Stimulated activated CD4-positive, alpha-beta T cell treated with anti-CD3 and anti-CD28 coated beads, Interleukin-15, amount 100 ng/mL, for 1 hour (primary cell): ENCODE measurements around the gene RHBDL3.
A peak's percentile ranks its signal among the peaks of the same experiment; 100 is the strongest.
"Not testable (repeated sequence)": the region's sequence is repeated elsewhere in the genome, so short reads cannot be mapped to it uniquely, and the experiment has no call there.

ENCODE experiments used
- DNase-seq, 2 donors: peaks; one replicate each; pipeline ENCODE4 v3.0.0-alpha.2; 2020; ENCODE audit warnings: low read depth in 1 of 2, low spot score in 1 of 2

RHBDL3 gene

DNA sequence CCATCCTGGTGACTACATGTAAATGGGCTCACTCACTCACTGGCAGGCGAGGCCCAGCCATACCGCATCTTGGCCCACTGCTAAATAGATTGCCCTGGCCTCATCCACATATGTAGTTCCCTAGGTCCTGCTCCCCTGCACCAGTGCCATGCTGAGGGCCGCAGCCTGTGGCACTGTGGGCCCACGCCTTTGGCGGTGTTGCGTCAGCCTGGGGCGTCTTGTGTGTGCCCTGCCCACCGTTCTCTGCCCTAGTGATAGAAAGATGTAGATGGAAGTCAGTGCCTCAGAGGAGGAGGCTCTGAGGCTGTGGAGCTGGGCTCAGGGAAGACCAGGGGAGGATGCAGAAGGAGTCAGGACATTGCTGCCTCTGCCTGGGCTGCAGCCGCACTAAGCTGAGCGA, 57.4 kb downstream of the RHBDL3 start:
- DNase-seq, result no peak

DNA sequence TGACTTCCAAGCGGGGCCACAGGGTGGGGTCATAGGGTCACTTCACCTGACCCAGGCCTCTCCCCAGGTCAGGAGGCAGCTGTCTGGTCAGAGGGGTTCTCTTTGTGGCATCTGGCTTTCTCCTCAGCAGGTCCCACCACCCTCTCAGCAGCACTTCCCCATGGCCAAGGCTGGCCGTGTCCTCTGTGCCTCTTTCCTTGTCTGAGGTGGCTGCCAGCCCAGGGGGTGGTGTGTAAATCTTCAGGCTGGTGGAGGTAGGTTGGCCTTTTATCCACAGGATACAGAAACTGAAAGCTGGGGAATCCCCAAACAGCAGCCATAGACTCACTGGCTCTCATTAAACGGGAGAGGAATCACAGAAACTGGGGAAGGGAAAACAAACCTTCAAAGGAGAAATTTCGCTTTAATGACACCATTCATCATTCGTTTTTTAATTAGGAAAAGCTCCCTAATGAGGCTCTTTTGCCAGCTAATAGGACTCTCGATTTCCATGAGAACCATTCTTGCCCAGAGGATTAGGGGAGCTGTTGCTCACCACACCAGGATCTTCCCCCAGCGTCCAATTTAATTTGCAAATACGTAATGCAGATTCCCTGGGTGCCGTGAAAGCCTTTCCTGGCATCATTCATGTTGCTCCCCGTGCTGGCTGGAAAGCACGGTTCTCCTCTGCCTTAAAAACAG, 58.3 kb downstream of the RHBDL3 start:
- no peak for DNase-seq

DNA sequence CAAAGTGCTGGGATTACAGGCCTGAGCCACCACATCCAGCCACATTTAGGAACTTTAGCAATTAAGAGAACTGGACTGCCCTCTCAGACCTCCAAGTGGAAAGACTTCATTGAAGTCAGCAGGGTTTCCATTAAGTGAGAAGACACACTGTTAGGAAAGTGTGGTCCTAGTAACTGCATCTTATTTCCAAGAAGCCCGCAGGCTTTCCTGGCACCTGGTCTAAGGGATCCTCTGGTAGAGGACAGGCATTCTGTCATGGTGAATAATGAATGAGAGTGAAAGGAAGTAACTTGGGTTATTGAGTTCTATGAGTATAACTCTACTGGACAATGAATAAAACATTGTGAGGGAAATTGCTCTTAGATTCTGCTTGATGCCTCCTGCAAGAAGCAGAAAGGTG, 62.3 kb downstream of the RHBDL3 start:
- DNase-seq, result no peak

DNA sequence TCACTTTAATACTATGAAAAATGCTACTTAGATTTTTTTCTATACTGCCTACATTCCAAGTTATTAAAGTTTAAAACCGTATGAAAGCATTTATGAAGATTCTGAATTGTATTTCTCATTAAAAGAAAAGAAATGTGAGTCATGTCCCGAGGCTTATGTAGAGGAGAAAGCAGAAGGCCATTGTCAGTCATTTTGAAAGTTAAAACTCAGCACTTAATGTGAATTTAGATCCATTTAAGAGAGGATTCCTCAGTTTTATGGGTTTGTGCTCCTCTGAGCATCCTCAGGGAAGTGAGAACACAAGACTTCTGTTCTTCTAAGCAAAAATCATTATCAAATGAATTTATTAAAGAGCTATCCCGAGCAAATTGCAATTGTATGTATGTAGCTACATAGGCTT, 64.5 kb downstream of the RHBDL3 start:
- no peak for DNase-seq

DNA sequence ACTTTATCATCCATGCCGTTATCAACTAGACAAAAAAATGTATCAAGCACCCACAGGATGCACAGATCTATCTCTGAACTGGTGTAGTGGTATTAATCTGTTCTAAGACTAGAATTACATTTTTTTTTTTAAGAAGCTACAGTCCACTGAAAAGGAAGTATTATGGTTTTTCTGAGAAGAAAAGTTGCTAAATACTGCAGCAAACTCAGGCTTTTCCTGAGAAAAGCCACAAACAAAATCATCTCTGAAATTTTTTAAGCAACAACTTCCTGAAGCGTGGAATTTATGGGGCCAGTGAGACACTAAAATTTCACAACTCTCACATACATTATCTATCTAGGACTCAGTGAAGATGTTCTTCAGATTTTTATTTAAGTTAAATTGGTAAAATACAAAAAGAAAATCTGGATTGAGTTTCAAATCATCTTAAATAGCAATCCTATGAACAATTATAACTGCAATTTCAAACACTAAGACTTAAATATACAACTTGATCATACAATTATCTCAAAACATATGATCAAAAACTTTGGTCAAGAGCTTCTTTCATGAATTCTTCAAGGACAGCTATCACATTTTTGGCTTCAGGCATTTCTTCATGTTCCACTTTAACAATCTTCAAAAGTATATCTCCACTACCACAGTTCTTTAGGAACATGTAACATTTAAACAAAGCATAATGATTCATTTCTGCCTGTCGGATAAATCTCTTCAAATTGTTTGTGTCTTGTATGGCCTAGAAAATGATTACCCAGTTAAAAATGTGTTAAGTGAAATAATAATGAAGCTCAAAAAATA, 65.8 kb downstream of the RHBDL3 start:
- no peak for DNase-seq

DNA sequence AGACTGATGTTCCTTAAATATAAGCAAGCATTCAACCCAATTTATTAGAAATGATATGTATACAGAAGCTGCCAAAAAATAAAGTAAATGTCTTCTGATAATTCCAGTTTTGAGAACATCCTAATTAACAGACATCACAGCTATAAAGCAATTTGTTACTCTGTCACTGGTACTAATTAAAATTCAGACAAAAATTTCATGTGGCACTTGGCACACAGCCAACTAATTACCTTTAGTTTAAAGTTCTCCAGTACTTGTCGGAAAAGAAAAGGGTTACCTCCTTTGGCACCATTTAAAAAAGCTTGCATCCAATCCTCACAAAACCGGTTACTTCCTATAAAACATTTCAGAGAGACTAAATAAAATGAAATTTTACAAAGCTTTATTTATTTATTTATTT, 67.6 kb downstream of the RHBDL3 start:
- DNase-seq, result no peak

DNA sequence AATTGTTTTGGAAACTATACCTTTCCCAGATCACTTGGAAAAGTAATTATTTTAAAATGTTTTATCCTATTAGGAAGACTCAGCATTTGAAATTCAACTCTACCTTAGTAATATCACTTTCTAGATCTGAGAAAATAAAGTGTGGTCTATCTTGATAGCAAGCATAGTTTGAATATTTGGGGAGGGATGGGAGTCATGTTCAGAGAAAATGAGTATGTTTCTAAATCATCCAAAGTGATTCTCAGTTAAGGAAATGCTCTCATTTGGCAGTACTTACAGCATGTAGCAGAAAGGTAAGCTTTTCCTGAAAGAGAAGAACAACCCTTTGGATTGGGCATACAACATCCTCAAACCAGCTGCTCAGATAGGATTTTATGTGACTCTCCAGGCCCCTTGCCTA, 69.4 kb downstream of the RHBDL3 start:
- no peak for DNase-seq

DNA sequence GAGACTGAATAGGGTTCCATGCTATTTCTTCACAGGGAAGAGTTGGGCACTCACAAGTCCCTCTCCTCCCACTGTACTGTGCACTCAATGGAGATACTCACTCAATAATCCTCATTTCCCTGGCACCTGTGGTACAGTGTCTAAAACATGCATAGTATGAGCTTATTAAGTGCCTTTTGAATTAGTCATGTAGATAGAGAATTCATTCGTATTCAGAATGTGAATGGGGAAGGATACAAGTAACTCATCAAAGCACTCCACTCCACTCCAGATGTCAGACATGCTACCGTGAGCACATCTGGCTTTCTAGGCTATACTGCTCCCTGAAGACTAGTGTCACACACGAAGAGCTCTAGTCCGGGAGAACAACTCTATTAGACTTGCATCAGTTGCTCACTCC, 70.1 kb downstream of the RHBDL3 start:
- no peak for DNase-seq

DNA sequence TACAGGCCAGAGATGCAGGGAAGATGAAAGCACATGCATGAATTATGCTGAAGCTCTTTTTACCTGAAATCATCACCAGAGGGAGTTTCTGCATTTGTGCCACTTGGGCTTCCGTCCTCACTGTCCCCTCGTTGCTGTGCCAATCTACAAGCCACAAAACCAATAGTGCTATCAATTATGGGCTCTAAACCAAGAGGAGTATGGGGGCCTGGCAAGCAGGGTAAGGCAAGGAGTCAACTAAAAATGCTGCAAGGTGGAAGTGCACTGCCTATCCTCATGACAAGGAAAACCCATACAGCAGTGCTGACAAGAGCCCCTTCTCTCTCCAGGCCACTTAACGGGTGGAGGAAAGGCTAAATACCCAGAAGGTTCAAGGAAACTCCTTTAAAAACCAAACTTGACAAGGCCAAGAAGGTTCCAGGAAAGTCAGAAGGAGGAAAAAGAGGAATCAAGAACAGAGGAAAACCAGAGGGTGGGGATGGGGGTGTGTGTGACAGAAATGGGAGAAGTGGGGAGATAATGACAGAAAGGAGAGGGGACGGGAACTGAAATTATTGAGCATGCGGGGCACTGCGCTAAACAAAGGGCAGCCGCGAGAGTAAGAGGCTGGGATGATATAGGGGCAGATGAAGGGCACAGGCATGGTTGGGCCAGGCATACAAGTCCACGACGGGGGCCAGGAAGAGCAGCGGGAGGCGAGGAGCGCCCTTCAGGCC, 75.7 kb downstream of the RHBDL3 start:
- no peak for DNase-seq

DNA sequence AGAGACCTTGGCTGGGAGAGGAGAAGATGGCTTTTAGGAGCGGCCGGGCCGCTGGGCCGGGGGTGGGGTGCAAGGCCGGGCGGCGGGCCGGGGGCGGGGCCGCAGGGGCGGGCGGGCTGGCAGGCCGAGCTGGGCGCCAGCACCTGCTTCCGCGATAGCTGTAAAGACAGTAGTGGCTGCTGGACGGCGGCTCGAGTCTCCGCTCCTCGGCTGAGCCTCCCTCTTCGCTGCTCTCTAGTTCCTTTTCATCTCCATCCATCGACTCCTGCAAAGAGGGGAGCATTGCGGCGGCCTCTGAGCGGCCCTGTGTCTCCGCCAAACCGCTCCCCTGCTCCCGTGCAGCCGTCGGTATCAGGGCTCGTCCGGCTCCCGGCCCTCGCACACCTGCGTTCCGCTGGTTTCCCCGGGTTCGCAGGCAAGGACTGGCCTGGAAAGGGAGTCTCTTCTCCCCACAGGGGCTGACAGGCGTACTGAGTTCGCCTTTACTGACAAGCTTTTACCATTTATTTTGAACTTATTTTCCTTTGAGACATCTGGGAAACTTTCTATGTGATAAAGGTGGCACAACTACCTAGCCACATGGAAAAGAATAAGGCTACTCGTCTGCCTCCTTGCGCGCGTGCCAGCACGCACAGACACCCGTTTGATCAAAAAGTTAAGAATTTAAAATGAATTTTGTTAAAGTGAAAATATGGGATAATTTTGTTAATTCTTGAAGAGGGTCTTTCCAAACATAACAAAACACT, 76.4 kb downstream of the RHBDL3 start, which contains the start of gene C17orf75:
TSS of gene C17orf75 (minus strand) at position 317 of the 746 bp plus-strand sequence. CDS start at position 283, 34 bp downstream.
- DNase-seq, result peak; percentile 67 to 79

DNA sequence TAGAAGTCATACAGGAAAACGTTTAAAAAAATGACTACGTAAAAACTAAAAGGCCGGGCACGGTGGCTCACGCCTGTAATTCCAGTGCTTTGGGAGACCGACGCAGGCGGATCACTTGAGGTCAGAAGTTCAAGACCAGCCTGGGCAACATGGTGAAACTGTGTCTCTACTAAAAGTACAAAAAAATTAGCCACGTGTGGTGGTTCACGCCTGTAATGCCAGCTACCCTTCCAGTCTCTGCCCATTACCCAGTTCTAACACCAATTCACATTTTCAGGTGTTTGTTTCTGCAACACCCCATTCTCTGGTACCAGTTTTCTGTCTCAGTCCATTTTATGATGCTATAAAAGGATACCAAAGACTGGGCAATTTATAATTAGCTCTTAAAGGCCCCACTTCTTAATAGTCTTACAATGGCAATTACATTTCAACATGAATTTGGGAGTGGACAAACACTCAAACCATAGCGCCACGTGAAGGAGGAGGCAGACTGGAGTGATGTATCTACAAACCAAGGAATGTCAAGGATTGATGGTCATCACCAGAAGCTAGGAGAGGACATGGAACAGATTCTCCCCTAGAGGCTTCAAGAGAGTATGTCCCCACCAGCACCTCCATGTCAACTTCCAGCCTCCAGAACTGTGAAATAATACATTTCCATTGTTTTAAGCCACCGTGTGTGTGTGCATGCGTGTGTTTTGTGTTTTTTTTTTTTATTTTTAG, 77.1 kb downstream of the RHBDL3 start:
- no peak for DNase-seq

DNA sequence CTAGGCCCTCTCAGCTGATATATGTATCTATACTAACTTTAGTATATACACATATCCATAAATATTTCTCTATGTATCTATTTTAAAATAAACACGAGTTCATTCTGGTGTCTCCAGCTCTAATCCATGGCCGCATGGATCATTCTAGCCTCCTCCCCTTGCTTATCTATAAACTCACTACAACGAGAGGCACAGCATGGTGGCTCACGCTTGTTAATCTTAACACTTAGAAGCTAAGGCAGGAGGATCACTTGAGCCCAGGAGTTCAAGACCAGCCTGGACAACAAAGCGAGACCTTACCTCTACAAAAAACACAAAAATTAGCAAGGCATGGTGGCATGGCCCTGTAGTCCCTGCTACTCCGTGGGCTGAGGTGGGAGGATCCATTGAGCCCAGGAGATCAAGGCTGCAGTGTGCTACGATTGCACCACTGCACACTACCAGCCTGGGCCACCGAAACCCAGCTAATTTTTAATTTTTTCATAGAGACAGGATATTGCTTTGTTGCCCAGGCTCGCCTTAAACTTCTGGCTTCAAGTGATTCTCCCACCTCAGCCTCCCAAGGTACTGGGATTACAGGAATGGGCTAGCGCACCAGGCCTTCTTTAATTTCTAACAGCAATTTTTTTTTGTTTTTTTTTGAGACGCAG, 80.4 kb downstream of the RHBDL3 start:
- DNase-seq, result no peak

DNA sequence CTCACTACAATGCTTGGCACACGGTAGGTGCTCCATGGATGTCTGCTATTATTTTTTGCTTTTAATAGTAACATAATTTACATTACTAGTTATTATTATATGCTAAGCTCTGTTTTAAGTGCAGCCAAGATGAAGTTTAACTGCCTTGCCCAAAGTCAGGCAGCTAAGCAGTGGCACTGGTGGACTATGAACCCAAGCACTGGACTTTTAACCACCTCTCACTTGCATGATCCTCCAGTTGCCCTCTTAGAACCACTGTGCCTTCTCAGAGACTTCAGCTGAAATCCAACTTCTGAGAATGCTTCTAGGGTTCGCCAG, 82.8 kb downstream of the RHBDL3 start:
- DNase-seq, result no peak

DNA sequence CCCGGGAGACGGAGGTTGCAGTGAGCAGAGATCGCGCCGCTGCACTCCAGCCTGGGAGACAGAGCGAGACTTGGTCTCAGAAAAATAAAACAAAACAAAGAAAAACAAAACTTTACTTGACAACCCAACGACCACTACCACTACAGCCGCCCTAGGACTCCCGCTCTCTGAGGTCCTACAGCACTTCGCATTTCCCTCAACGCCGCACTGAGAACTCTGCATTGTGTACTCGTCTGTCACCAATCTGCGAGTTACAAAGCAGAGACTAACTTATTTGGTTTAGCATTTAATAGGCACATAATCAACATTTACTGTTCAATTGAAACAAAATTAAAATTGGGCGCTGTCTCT, 83.8 kb downstream of the RHBDL3 start:
- DNase-seq, result no peak

DNA sequence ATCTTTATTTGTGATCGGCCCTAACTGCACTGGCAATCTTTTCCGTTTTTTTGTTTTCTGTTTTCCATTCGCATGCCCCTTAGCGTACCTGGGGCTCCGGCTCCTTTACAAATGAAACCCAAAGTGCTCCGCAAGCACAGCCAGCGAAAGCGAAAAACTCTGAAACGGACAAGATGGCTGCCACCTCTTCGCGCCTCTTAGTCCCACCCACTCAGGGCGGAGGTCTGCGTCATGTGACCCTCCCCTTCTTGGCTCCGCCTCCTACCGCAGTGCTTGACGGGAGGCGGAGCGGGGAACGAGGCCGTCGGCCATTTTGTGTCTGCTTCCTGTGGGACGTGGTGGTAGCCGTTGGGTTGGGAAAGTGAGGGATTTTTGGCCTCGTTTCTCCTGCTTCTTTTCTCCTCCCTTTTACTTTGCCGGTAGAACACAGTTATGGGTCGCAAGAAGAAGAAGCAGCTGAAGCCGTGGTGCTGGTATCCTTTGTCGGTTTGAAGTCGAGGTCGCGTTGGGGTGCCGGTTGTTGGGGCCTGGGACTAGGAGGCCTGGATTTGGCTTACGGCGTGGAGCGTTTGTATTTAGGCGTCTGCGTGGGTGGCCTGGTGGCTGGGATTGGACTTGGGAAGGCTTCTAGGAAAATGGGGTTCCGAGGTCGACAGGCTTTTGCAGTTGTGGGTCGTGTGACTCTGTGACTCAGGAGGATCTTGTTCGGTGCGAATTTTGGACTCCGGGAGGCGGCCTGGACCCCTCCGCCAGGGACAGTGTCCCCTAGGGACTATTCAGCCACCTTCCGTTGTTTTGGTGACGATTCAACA, 84.4 kb downstream of the RHBDL3 start, which contains the start of gene ZNF207:
TSS of gene ZNF207 (plus strand) at position 304 of the 812 bp plus-strand sequence. CDS start at position 433, 129 bp downstream.
- DNase-seq, result peak; percentile 86 to 87

DNA sequence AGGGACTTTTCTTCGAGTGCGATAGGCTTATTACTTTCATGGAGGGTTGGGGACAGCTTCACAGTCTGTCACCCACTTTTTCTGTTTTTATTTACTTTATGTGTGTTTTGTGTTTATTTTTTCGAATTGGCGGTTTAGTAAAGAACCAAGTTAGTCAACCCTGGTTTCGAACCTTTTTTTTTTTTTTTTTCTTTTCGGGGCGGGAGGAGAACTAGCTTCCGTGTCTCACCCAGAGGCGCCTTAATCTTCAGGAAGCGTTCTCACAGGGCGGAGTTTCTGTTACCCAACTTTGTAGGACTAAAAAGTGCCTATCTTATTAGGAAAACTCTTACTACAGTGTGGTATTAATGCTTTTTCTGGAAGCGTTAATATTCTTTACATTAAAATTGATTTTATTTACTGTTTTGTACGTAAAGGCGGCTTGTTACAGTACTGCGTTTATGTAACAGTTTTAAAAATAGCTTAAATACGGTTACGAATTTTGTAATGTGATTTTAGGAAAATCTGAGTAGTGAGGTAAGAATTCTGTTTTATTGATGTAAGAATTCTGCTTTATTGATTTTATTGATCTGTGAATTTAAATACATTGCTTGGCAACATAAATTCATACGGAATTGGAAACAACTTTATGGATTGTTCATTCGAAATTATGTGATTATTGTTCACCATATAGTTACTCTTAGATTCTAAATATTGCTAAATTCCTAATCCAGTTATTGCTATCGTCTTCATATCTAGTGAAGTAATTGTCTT, 85.2 kb downstream of the RHBDL3 start:
- DNase-seq, result no peak

DNA sequence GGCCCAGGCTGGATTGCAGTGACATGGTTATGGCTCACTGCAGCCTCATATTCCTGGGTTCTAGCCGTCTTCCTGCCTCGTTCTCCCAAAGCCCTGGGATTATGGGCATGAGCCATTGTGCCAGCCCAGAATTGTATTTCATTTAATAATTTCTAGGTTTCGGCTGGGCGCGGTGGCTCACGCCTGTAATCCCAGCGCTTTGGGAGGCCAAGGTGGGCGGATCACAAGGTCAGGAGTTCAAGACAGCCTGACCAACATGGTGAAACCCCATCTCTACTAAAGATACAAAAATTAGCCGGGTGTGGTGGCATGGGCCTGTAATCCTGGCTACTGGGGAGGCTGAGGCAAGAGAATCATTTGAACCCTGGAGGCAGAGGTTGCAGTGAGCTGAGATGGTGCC, 87.1 kb downstream of the RHBDL3 start:
- not testable (repeated sequence) for DNase-seq

DNA sequence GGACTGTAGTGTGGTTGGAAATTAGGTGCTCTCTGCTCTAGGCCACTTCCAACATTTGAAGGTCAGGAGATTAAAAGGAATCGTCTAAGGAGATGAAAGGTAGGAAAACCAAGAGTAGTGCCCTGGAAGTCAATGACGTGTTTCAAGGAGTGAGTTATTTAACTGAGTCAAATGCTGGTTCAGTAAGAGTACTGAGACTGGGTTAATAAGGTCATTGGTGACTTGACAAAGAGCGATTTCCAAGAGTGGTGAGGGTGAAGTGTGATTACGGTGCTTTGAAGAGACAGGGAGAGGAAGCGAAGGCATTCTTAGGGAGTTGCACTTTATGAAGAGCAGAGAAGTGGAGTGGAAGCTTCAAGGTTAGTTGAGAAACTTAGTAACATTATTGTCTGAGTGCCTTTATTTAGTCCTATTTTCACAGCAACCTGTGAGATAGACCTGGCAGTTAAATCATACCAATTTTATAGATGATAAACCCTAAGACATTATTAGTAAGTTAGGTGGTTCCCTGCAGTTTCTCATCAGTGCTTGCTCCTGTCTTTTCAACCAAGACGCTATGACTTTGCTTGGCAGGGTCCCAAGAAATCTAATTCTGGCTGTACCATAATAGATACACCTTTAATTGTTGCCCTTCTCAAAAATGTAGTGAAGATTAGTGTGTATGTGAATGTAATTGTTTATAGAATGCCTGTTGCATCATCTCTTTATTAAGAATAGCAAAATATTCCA, 90.2 kb downstream of the RHBDL3 start:
- DNase-seq, result no peak
